HEK293T (cell line): ENCODE data around the gene AP2A2.

Experiments
- BHLHE40 ChIP-seq: fragments of 450-650 bp; IDR thresholded peaks from 2 replicates; pipeline ENCODE4 v1.6.1; 2016; ENCODE audit warnings: mild to moderate bottlenecking, moderate library complexity, borderline replicate concordance
- FOXM1 ChIP-seq: fragments of 450-650 bp; IDR thresholded peaks from 2 replicates; pipeline ENCODE4 v1.6.1; 2017; ENCODE audit warnings: mild to moderate bottlenecking, borderline replicate concordance
- L3MBTL2 ChIP-seq: fragments of 450-650 bp; conservative IDR thresholded peaks from 2 replicates; pipeline ENCODE4 v1.6.1; 2016; ENCODE audit warnings: mild to moderate bottlenecking
- TARDBP ChIP-seq: fragments of 450-650 bp; IDR thresholded peaks from 2 replicates; pipeline ENCODE4 v1.6.1; 2016
- TF ChIP-seq, protein P1 (sequence below): fragments of 450-650 bp; IDR thresholded peaks from 2 replicates; pipeline ENCODE4 v1.6.1; 2016

DNA sequence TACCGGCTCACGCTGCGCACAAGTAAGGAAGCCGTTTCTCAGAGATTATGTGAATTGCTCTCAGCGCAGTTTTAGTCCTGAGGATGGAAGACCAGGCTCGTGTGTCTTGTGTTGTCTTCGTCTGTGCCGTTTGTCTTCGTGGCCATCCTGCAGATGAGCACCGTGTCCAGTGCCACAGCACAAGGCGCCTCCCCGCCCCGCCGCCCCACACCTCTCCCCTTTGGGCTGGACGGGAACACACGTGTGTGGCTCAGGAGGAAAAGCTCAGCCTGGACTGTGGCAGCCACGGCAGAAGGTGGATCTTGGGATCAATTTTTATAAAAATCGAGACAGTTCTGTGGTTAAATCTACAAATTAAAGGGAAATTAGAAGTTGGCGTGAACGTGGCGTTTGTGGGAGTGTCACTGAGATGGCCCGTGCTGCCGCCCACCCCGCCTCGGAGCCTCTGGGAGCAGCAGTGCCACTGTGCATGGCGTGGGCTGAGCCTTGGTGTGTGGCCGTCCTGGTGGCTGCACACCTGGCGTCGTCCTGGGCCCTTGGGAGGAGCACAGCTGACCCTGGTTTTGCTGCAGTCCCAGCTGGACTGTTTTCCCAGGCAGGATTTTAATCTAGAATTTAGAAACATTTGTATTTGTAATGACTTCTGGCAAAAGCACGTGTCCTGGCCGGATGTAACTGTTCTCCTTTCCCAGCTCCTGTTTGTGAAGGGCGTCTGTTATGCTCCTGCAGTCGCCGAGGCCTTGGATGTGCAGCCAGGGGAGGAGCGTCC lies 85.1 kb downstream of the AP2A2 start:
- TF ChIP-seq TARDBP = no peak
- TF ChIP-seq L3MBTL2 = no peak
- TF ChIP-seq, protein P1, sequence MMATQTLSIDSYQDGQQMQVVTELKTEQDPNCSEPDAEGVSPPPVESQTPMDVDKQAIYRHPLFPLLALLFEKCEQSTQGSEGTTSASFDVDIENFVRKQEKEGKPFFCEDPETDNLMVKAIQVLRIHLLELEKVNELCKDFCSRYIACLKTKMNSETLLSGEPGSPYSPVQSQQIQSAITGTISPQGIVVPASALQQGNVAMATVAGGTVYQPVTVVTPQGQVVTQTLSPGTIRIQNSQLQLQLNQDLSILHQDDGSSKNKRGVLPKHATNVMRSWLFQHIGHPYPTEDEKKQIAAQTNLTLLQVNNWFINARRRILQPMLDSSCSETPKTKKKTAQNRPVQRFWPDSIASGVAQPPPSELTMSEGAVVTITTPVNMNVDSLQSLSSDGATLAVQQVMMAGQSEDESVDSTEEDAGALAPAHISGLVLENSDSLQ = no peak
- no peak for TF ChIP-seq FOXM1
- TF ChIP-seq BHLHE40 = no peak
